HFFc6 (cell line): ENCODE data around the gene MMS19. TPM values are rescaled to one million over a fixed set of nuclear protein-coding genes. Genes with fewer than 3 reads are reported as not detected.

Source experiments
- DNase-seq: peaks from one replicate; pipeline ENCODE4 v3.0.0-alpha.2; 2018
- H3K27ac Mint-ChIP-seq: 2 replicates; pipeline ENCODE4 v1.8.0; 2020; ENCODE audit warnings: mild to moderate bottlenecking, mixed read lengths
- H3K27me3 Mint-ChIP-seq: 2 replicates; pipeline ENCODE4 v1.8.0; 2021; ENCODE audit warnings: mild to moderate bottlenecking, moderate library complexity, mixed read lengths; ENCODE audit not compliant: insufficient read depth
- H3K36me3 Mint-ChIP-seq: 2 replicates; pipeline ENCODE4 v1.8.0; 2021; ENCODE audit warnings: low read depth, mixed read lengths
- H3K4me1 Mint-ChIP-seq: 2 replicates; pipeline ENCODE4 v1.8.0; 2020; ENCODE audit warnings: low read depth, mixed read lengths
- H3K4me3 Mint-ChIP-seq: 2 replicates; pipeline ENCODE4 v1.8.0; 2020; ENCODE audit warnings: mild to moderate bottlenecking, moderate library complexity, mixed read lengths
- H3K9me3 Mint-ChIP-seq: 2 replicates; pipeline ENCODE4 v1.8.0; 2020; ENCODE audit warnings: mild to moderate bottlenecking, mixed read lengths
- total RNA-seq, 6 experiments: library from RNA; stranded (reverse); fragmentation: NEBNext Ultra II Directional; extraction: Animal tissue kit (Norgen Biotek cat#: 25700); gene quantifications; 2 replicates in 1 of 6; 3 replicates in 5 of 6; pipeline ENCODE4 v1.2.3, GENCODE V29; 2021
- TF ChIP-seq, protein P1 (sequence below): fragments of 200-600 bp; sonication (generic); IDR thresholded peaks from 2 replicates; pipeline ENCODE4 v1.5.0; 2021; ENCODE audit warnings: antibody characterized with exemption, mild to moderate bottlenecking

The MMS19 gene
- total RNA-seq, 6 experiments from 2014 or later = 53.8 to 61.2 (median 56.3) TPM

DNA sequence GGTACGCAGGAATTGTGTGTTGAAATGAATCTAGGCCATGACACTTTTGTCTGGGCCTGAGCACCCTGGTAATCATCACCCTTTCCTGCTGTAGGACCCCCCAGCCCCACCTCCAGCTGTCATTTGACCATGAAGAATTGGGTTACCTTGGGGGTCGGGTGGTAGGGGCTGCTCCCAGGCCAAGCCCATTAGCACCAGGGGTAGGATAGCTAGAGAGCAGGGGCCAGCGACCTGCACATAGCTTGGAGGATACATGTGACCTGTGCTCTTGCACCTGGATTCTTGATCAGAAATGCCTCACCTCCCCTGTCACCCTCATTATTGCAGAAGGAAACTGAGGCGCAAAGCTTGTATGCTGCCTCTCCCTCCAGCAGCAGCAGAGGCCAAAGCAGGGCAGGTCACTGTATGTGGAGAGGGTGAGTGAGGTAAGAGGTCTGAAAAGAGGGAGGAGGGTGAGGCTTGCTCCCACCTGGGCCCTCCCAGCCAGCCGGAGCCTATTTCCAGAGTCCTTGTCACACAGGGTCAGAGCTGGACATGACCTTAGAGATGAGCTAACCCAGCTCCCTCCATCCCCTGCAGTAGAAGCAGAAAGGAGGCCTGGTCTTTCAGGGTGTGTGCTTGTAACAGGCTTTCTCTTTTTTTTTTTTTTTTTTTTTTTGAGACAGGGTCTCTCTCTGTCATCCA is 39.1 kb upstream of the MMS19 start:
- DNase-seq = no peak
- Mint-ChIP-seq H3K27me3 (no peaks in the 10 kb centered on the region), H3K36me3 (no peaks in the 10 kb centered on the region), H3K4me1 (peaks cover 59% of the 10 kb centered on the region), H3K4me3 (no peak overlapping the region), H3K9me3 (no peaks in the 10 kb centered on the region), H3K27ac (no peak overlapping the region)
- TF ChIP-seq, protein P1, sequence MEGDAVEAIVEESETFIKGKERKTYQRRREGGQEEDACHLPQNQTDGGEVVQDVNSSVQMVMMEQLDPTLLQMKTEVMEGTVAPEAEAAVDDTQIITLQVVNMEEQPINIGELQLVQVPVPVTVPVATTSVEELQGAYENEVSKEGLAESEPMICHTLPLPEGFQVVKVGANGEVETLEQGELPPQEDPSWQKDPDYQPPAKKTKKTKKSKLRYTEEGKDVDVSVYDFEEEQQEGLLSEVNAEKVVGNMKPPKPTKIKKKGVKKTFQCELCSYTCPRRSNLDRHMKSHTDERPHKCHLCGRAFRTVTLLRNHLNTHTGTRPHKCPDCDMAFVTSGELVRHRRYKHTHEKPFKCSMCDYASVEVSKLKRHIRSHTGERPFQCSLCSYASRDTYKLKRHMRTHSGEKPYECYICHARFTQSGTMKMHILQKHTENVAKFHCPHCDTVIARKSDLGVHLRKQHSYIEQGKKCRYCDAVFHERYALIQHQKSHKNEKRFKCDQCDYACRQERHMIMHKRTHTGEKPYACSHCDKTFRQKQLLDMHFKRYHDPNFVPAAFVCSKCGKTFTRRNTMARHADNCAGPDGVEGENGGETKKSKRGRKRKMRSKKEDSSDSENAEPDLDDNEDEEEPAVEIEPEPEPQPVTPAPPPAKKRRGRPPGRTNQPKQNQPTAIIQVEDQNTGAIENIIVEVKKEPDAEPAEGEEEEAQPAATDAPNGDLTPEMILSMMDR = no peak

DNA sequence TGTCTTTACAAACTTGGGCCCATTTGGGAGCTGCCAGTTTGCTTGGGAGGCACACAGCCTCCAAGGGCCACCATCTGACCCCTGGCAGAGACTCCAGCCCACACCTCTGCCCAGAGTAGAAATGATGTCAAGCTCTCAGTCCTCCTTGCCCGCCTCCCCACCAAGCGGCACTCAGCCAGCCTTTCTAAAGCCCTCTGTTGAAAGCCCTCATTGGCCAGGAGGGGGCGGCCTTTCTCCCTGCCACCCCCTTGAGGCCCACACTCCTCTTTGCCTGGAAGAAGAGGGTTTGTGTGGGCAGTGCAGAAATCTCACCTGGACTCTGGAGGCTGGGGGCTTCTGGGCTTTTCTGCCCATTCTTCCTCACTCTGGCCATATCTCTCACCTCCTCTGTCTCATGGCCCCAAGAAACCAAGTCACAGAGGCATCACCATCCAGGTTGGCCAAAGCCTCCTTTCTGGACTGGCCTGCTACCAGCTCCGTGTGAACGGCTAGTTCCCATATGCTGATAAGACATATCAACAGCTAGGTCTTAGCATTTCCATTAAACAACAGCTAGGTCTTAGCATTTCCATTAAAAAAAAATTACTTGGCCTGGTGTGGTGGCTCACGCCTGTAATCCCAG is 36.6 kb upstream of the MMS19 start:
- Mint-ChIP-seq H3K9me3 (no peaks in the 10 kb centered on the region), H3K27ac (peak overlapping the region; percentile 14; the same call in 1 of the 2 replicates), H3K36me3 (peaks cover 2% of the 10 kb centered on the region; the same call in 1 of the 2 replicates), H3K4me1 (peaks cover 56% of the 10 kb centered on the region), H3K4me3 (no peak overlapping the region), H3K27me3 (no peaks in the 10 kb centered on the region)
- TF ChIP-seq, protein P1 = peak; percentile 80
- DNase-seq = no peak

DNA sequence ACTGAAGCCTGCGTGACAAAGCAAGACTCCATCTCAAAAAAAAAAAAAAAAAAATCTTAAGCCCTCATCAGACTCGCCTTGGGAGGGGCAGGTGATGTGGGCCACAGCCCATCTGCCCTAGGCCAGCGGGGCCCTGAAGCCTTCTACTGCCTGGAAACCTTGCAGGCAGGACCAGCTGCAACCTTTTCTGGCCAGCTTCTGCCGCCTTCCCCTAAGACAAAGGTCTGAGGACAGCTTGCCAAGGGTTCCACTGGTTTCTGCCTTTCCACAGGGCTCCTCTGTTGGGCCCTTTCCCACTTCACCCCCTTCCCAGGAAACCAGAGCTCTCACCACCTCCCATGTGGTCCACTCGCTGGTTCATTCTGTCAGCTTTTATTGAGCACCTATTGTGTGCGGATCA is 35.7 kb upstream of the MMS19 start:
- DNase-seq = no peak
- Mint-ChIP-seq H3K4me1 (peaks cover 49% of the 10 kb centered on the region), H3K27ac (no peak overlapping the region; the same call in 1 of the 2 replicates), H3K36me3 (peaks cover 4% of the 10 kb centered on the region; the same call in 1 of the 2 replicates), H3K27me3 (no peaks in the 10 kb centered on the region), H3K4me3 (no peak overlapping the region), H3K9me3 (no peaks in the 10 kb centered on the region)
- TF ChIP-seq, protein P1 = no peak

DNA sequence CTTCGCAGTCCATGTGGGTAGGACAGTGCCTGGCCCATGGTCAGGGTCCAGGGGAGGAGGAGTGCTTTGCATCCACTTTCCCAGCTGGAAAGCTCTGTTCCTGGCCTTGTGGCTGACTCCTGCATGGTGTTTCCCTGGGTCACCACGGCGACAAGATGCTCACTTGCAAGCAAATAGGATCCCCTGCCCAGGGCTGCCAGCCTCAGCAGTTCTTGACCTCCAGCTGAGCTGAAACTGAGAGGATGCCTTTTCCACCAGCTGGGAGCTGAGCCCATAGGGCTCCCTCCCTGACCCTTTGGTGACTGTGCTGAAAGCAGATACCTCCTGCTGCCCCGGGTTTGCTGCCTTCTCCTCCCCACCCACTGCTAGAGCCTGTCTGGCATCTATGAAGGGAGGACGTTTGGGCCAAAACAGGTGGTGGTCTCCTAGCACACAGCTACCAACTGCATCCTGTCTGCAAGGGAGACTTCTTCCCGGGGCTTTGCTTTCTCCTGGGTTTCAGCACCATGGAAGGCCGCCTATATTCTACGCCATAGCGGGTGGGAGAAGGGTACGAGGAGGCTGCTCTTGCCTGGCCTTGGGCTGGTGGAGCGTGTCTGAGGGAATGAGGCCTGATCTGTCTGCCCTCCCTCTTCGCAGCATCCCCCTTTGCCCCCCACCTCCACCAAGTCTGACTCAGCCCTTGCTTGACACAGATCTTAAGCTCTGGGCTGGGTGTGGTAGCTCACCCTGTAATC is 34.9 kb upstream of the MMS19 start:
- DNase-seq = no peak
- H3K27ac Mint-ChIP-seq = peak overlapping the region; percentile 91
- TF ChIP-seq, protein P1 = no peak

DNA sequence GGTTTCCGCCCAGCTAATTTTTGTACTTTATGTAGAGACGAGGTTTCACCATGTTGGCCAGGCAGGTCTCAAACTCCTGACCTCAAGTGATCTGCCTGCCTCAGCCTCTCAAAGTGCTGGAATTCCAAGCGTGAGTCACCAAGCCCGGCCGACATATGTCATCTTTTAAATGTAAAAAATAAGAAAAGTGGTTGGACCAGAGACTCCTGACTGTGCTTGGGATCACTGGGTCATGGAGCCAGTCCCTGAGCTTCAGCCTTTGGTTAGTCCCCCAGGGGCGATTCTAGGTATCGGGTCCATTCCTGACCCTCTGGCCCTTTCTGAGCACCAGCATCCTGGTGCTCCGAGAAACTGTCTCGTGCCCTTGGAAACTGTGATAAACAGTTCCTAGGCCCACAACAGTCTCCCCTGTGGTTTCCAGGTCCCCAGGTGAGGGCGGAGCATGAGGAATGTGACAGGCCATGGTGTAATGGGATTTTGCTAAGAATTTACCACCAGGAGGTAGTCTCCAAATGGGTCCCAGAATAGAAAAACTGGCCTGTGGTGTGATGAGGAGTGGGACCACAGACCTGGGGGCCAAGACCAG is 33.3 kb upstream of the MMS19 start:
- peak; percentile 43 for DNase-seq
- Mint-ChIP-seq H3K36me3 (peaks cover 4% of the 10 kb centered on the region; the same call in 1 of the 2 replicates), H3K4me3 (no peak overlapping the region), H3K9me3 (no peaks in the 10 kb centered on the region), H3K27ac (peak overlapping the region; percentile 79), H3K4me1 (peaks cover 41% of the 10 kb centered on the region), H3K27me3 (no peaks in the 10 kb centered on the region)
- TF ChIP-seq, protein P1 = no peak

More for the DNA sequence above, 34.9 kb upstream of the MMS19 start:
- Mint-ChIP-seq H3K36me3 (peaks cover 4% of the 10 kb centered on the region; the same call in 1 of the 2 replicates), H3K4me1 (peaks cover 41% of the 10 kb centered on the region), H3K27me3 (no peaks in the 10 kb centered on the region), H3K9me3 (no peaks in the 10 kb centered on the region), H3K4me3 (no peak overlapping the region)
